Muscle layer of duodenum (tissue), 2 donors: Measurements from ENCODE around the gene ART5.
"Not testable (repeated sequence)": the region's sequence is repeated elsewhere in the genome, so short reads cannot be mapped to it uniquely, and the experiment has no call there.

Source experiments
- H3K27ac ChIP-seq: one replicate; pipeline ENCODE4 v1.7.0; 2013; ENCODE audit warnings: mild to moderate bottlenecking, low read length
- H3K27me3 ChIP-seq: one replicate; pipeline ENCODE4 v1.7.0; 2013; ENCODE audit warnings: low read depth, mild to moderate bottlenecking, control low read depth, low read length
- H3K36me3 ChIP-seq, 2 donors: one replicate each; pipeline ENCODE4 v1.7.0; 2013; ENCODE audit warnings: low read length in 2 of 2, control low read depth in 1 of 2, mild to moderate bottlenecking in 1 of 2; ENCODE audit not compliant: insufficient read depth in 2 of 2, control insufficient read depth in 1 of 2
- H3K4me1 ChIP-seq, 2 donors: one replicate each; pipeline ENCODE4 v1.7.0; 2013; ENCODE audit warnings: low read length in 2 of 2, mild to moderate bottlenecking in 2 of 2, control low read depth in 1 of 2, moderate library complexity in 1 of 2; ENCODE audit not compliant: insufficient read depth in 2 of 2, control insufficient read depth in 1 of 2
- H3K4me3 ChIP-seq, 2 donors: one replicate each; pipeline ENCODE4 v1.7.0; 2013; ENCODE audit warnings: low read length in 2 of 2, low read depth in 1 of 2, mild to moderate bottlenecking in 1 of 2
- H3K9me3 ChIP-seq, 2 donors: one replicate each; pipeline ENCODE4 v1.7.0; 2013; ENCODE audit warnings: low read length in 2 of 2, control low read depth in 1 of 2, mild to moderate bottlenecking in 1 of 2; ENCODE audit not compliant: control insufficient read depth in 1 of 2
- donor health status: healthy.

The ART5 gene

DNA sequence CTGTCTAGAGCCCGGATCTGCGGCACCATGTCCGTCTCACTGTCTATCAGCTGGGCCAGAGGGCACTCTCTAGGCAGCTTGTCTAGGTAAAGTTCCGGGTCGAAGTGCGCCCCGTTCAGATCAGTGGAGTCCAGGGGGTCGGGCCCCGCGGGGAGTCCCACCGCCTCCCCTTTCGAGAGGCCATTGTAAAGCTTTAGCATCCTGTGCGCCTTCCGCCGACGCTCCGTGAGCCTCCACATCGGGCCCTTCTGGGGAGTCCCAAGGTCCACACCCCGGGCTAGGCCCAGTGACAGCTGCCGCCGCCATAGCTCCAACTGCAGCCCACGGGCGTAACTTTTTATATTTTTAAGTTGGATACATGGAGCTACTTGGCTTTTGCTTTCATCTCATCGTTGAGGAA lies 50.5 kb downstream of the ART5 start:
- not testable (repeated sequence) for H3K4me3 ChIP-seq, H3K36me3 ChIP-seq, H3K9me3 ChIP-seq, H3K27me3 ChIP-seq, H3K27ac ChIP-seq, H3K4me1 ChIP-seq

- H3K4me3 ChIP-seq, H3K27me3 ChIP-seq, H3K27ac ChIP-seq, H3K4me1 ChIP-seq, H3K36me3 ChIP-seq, H3K9me3 ChIP-seq: not testable (repeated sequence)
Observed at GRCh38 chr11:3590193-3590592, 51.6 kb downstream of the ART5 start.

DNA sequence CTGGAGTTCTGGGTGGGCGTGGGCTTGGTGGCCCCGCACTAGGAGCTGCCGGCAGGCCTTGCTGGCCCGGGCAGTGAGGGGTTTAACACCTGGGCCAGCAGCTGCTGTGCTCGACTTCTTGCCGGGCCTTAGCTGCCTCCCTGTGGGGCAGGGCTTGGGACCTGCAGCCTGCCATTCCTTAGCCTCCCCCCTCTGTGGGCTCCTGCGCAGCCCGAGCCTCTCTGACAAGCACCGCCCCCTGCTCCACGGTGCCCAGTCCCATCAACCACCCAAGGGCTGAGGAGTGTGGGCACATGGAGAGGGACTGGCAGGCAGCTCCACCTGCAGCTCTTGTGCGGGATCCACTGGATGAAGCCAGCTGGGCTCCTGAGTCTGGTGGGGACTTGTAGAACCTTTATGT lies 53.0 kb downstream of the ART5 start:
- not testable (repeated sequence) for H3K4me3 ChIP-seq, H3K9me3 ChIP-seq, H3K36me3 ChIP-seq, H3K4me1 ChIP-seq, H3K27me3 ChIP-seq, H3K27ac ChIP-seq
